GDM1 (cell line): ENCODE measurements around the gene KRT7.
"Not testable (repeated sequence)": the region's sequence is repeated elsewhere in the genome, so short reads cannot be mapped to it uniquely, and the experiment has no call there.

Source experiments
- DNase-seq: peaks from one replicate; lab custom pipeline; 2025; lab: John Stamatoyannopoulos, UW

Gene KRT7

DNA sequence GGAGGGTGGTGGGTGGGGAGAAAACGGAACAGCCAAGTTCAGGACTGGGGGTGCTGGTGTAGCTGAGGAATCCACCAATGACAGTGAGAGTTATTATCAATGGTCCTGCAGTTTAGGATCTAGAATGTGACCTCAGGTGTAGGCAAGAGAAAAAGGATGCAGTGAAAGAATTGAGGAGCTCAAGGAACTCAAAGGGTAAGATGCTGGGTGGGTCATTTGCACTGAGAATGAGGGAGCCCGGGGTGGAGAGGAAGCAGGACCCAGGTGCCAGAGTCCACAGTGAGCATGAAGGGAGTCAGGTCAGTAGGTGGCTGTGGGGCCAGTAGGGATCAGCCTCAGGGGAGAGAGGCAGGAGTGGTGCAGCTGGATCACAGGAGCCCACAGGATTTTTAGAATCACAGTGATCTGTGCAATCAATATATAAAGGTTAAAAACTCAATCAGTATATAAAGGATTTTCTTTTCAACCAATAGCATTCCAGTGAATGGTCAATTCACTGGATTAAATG lies 3.2 kb upstream of the KRT7 start:
- DNase-seq, result no peak

DNA sequence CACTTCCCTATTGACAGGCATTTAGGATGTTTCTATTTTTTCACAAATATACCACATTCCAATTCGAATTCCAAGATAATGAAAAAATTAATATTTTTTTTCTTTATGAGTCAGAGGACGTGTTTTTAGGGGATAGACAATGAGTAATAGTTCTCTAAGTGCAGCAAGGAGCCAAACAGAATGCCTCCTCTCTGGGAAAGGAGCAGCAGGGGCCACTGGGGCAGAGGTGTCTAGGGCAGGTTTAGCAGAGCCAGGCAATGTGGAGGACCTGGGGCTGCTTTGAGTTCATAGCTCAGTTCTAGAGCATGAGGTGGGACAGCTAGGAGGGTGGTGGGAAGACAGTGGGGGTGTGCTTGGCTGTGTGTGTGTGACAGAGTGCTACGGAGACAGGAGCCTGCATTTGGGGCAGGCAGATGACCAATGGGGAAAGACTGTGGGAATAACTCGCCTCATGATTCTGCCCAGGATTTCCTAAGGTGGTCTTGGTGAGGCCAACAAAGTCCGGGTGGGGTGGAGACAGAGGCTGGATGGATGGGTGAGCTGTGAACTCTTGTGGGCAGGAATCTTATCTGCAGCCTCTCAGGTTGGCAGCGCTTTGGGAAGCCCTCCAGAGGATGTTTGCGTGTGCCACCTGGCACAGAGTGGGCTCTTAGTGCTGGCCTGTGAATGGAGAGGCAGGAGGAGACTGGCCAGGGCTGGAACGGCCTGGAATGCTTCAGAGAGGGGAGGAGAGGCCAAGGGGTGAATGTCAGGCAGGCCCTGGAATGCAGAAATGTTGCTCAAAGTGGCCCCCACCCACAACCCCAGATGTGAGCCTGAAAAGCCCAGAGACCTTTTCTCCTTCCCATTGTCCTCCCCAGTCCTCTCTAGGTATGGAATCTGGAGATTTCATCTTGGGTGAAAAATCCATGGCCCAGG lies 2.4 kb upstream of the KRT7 start:
- no peak for DNase-seq

GRCh38 chr12:52231305-52232202 lies 1.5 kb upstream of the KRT7 start:
- no peak for DNase-seq

GRCh38 chr12:52232203-52232673 lies 805 bp upstream of the KRT7 start:
- DNase-seq, result no peak

- no peak for DNase-seq
Observed at GRCh38 chr12:52233462-52234207, 592 bp downstream of the KRT7 start.

- DNase-seq, result no peak
Observed at GRCh38 chr12:52234223-52234810, 1.3 kb downstream of the KRT7 start.

DNA sequence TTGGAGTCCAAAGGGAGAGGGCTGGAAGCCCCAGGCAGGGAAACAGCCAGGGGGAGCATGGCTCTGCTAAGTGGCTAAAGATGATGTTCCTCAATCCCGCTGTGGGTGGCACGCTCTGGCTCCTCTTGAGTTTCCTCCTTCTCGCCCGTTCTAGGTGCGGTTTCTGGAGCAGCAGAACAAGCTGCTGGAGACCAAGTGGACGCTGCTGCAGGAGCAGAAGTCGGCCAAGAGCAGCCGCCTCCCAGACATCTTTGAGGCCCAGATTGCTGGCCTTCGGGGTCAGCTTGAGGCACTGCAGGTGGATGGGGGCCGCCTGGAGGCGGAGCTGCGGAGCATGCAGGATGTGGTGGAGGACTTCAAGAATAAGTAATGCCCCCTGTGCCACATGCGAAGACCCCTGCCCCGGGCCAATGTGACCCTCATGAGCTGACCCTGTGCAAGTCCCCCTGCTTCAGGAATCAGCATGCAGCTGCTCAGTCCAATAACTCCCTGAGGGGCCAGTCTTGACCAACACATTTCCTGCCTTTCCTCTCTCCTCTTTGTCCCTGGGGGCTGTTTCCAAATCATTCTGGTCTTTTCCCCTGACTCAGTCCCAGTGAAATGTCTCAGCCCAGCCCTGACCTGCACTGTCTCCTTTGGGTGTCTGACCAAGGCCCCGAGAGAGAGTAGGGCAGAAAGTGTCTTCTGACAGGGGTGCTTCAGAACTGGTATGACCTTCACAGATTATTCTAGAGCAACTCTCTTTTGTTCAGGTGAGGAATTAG lies 2.1 kb downstream of the KRT7 start:
- DNase-seq, result no peak

GRCh38 chr12:52235822-52236361 lies 2.8 kb downstream of the KRT7 start:
- no peak for DNase-seq

- no peak for DNase-seq
Observed at GRCh38 chr12:52236386-52237050, 3.5 kb downstream of the KRT7 start.

DNA sequence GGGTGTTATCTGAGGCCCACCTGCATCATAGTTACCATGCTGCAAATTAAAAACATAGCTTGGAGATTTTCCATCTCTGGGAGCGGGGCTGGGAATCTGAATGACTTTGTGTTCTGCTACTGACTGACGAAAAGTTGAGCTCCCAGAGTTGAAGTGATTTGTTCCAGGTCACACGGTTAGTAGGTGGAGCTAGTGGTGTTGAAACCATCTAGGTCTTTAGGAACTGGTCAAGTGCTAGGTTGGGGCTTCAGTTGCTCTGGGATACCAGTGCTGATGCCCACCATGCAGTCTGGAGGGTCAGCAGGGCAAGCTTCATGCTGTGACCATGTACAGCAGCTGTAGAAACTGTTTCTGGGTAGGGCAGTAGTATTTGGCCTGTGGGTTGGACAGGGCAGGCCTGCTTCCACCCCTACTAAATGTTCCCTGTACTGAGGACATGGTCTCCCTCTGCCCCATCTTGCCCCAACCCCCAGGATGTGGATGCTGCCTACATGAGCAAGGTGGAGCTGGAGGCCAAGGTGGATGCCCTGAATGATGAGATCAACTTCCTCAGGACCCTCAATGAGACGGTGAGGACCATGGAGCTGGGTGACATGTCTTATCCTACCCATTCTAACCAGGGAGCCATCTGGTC lies 5.3 kb downstream of the KRT7 start:
- no peak for DNase-seq

DNA sequence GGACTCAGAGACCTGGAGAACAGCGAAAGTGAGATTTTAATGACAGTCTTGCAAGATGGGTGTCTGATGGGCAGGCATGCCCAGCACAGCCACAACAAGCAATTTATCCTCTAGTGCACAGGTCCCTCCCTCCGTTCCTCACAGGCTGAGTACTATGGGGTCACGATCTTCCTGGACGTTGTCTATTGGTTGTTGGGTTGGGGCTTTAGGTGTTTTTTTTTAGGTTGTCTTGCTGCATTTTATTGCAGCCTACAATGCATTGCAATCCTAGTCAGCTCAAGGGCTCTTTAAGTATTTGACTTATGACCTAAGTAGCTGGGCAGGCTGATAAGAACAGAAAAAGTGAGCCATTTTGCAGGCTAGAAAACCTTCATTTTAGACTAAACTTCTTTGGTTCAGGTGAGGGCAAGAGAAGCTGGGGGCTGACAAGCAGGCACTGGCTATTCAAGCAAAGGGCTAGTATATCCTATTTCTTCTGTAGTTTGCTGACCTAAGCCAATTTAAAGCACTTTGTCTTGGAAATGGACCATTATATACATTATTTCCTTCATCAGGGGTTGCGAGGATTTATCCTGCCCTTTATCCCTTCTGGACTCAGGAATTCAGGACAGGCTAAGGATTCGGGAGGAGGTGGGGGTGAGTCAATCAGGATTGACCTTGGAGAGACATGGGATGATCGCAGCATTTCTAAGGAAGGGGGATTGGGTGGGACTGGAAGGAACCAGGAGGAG lies 6.0 kb downstream of the KRT7 start:
- DNase-seq, result no peak

GRCh38 chr12:52239767-52240166 lies 6.7 kb downstream of the KRT7 start:
- no peak for DNase-seq

GRCh38 chr12:52240247-52240646 lies 7.2 kb downstream of the KRT7 start:
- not testable (repeated sequence) for DNase-seq

DNA sequence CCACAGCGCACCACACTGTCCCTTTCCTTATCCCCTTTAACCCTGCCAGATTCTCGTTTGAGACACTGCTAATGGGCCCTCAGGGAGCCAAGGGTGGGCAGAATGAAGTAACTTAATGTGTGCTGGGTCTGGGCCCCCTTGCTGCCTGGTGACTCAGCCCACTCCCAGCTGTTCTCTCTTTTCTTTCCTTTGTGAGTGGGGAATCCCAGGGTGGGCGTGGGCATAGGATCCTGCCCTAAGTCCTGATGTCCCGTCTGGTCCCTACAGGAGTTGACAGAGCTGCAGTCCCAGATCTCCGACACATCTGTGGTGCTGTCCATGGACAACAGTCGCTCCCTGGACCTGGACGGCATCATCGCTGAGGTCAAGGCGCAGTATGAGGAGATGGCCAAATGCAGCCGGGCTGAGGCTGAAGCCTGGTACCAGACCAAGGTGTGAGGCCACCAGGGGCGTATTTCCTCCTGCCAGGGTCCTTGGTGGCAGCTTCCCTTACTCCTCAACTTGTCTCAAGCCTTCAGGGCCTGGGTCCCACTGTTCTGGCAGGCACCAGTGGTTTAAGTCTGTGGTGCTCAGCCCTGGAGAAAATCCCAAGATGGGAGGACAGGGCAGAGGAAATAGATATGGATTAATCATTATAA lies 8.3 kb downstream of the KRT7 start:
- no peak for DNase-seq

- DNase-seq, result no peak
Observed at GRCh38 chr12:52242442-52243258, 9.6 kb downstream of the KRT7 start.

- DNase-seq, result no peak
Observed at GRCh38 chr12:52243259-52243855, 10.3 kb downstream of the KRT7 start.
